GM23248 (cell line): Measurements from ENCODE around the gene SUMO1.

Source experiments
- EZH2 ChIP-seq: fragments of 200-600 bp; sonication (generic); IDR thresholded peaks from 2 replicates; pipeline ENCODE4 v1.6.1; 2018; ENCODE audit warnings: antibody characterized with exemption, mild to moderate bottlenecking; ENCODE audit not compliant: insufficient read depth, poor library complexity, severe bottlenecking
- EZH2phosphoT487 ChIP-seq: fragments of 200-600 bp; sonication (generic); IDR thresholded peaks from 2 replicates; pipeline ENCODE4 v1.6.1; 2018; ENCODE audit warnings: antibody characterized with exemption, moderate library complexity, mild to moderate bottlenecking, low read depth; ENCODE audit not compliant: insufficient read depth

GRCh38 chr2:202286595-202286994 lies 48.2 kb upstream of the SUMO1 start:
- TF ChIP-seq EZH2 = no peak
- no peak for TF ChIP-seq EZH2phosphoT487
